B cell (primary cell): ENCODE results near the gene PPL.

Experiments used
- EZH2 ChIP-seq: IDR thresholded peaks from 2 replicates; pipeline ENCODE4 v1.6.1; 2012; ENCODE audit warnings: borderline replicate concordance, low read depth, mild to moderate bottlenecking, moderate library complexity, low read length; ENCODE audit not compliant: insufficient read depth, poor library complexity, severe bottlenecking
- TF ChIP-seq, protein P1 (sequence below): fragments of 200-600 bp; IDR thresholded peaks from one replicate; pipeline ENCODE4 v1.8.0; 2022; ENCODE audit warnings: antibody characterized with exemption, mild to moderate bottlenecking

DNA sequence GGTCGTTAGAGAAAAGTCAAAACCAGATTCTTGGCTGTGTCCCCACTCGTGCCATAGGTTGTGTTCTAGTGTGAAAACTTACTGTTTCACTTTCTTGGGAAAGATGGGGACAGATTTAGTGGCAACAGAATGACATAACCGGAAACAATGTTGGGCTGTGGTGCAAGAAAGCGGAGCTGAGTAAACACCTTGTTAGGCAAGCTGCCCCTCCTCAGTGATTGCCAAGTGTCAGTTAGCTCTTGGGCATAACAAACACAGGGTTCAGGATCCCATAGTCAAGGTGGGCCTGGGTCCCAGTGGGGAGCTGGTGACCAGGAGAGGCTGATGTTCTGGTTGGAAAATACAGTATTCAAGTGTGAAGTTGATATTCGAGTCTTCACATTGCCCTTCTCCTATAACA, 74.3 kb downstream of the PPL start:
- TF ChIP-seq, protein P1, sequence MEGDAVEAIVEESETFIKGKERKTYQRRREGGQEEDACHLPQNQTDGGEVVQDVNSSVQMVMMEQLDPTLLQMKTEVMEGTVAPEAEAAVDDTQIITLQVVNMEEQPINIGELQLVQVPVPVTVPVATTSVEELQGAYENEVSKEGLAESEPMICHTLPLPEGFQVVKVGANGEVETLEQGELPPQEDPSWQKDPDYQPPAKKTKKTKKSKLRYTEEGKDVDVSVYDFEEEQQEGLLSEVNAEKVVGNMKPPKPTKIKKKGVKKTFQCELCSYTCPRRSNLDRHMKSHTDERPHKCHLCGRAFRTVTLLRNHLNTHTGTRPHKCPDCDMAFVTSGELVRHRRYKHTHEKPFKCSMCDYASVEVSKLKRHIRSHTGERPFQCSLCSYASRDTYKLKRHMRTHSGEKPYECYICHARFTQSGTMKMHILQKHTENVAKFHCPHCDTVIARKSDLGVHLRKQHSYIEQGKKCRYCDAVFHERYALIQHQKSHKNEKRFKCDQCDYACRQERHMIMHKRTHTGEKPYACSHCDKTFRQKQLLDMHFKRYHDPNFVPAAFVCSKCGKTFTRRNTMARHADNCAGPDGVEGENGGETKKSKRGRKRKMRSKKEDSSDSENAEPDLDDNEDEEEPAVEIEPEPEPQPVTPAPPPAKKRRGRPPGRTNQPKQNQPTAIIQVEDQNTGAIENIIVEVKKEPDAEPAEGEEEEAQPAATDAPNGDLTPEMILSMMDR: no peak
- TF ChIP-seq EZH2: no peak
